ENCODE measurements around the gene ITGB7. TPM values are rescaled to one million over a fixed set of nuclear protein-coding genes. Genes with fewer than 3 reads are reported as not detected.

Gene ITGB7, protein sequence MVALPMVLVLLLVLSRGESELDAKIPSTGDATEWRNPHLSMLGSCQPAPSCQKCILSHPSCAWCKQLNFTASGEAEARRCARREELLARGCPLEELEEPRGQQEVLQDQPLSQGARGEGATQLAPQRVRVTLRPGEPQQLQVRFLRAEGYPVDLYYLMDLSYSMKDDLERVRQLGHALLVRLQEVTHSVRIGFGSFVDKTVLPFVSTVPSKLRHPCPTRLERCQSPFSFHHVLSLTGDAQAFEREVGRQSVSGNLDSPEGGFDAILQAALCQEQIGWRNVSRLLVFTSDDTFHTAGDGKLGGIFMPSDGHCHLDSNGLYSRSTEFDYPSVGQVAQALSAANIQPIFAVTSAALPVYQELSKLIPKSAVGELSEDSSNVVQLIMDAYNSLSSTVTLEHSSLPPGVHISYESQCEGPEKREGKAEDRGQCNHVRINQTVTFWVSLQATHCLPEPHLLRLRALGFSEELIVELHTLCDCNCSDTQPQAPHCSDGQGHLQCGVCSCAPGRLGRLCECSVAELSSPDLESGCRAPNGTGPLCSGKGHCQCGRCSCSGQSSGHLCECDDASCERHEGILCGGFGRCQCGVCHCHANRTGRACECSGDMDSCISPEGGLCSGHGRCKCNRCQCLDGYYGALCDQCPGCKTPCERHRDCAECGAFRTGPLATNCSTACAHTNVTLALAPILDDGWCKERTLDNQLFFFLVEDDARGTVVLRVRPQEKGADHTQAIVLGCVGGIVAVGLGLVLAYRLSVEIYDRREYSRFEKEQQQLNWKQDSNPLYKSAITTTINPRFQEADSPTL
- polyA plus RNA-seq (ENCODE audit: insufficient read length in 3 of 3): 1 to 10 TPM; 1.4 to 2.3 (median 1.5) TPM
- long read RNA-seq, donor 1: 0 reads
- long read RNA-seq, donor 2: 0 reads
- long read RNA-seq, donor 3: 0 reads
- long read RNA-seq, donor 4: 0 reads
- long read RNA-seq, donor 5: 0 reads
- long read RNA-seq, donor 6, partial matches to known transcripts: 0 of 1 reads
- long read RNA-seq, donor 6, other reads (novel, unspliced or antisense): 0 of 1 reads
- long read RNA-seq, donor 7: 0 reads
- long read RNA-seq, donor 8: 0 reads
- long read RNA-seq, donor 9: 0 reads
- long read RNA-seq, donor 10: 0 reads
- long read RNA-seq, donor 11: 0 reads
- long read RNA-seq, donor 12: 0 reads
- long read RNA-seq, donor 13: 0 reads
- long read RNA-seq, donor 14: 0 reads
- long read RNA-seq, donor 15, partial matches to known transcripts: 0 of 1 reads
- long read RNA-seq, donor 15, other reads (novel, unspliced or antisense): 0 of 1 reads
- long read RNA-seq, donor 16: 0 reads

DNA sequence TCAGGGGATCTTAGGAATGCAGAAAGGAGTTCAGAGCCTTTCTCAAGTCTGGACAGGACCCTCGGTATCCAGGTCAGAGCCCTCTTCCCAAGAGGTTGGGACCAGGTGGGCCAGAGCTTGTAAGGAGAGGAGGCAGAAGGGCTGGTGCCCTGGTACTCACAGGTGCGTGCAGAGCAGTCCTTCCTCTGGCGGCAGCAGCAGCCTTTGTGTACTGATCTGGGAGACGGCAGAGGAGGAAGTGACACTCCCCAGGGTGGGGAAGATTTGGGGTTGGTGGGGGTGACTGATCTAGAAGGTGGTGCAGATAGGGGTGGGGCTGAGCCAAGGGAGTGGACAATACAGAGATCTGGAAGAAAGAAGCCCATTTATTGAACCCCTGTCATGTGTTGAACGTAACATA is at the start of gene ITGB7:
TSS of gene ITGB7 (minus strand) at position 210 of the 400 bp plus-strand sequence. CDS start 6,808 bp downstream, outside the sequence.
- DNase-seq (ENCODE audit: extremely low read depth in 1 of 11, low read depth in 9 of 11, low spot score in 4 of 11): no peak

DNA sequence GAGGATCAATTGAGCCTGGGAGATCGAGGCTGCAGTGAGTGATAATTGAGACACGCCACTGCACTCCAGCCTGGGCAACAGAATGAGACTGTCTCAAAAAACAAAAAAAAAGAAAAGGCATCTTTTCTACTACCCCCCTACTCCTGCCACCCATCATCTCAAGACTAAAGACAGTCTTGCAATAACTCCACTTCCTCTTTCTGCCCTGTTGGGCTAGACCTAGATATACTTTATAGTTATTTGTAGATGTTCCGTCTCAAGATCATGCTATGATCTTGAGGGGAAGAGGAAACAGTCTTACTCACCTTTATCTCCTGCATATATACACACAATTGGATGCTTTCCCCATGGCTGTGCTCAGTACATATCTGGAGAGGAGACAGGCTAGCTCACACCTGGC is 48.9 kb upstream of the ITGB7 start:
- no peak for DNase-seq (ENCODE audit: extremely low read depth in 1 of 11, low read depth in 9 of 11, low spot score in 4 of 11)

DNA sequence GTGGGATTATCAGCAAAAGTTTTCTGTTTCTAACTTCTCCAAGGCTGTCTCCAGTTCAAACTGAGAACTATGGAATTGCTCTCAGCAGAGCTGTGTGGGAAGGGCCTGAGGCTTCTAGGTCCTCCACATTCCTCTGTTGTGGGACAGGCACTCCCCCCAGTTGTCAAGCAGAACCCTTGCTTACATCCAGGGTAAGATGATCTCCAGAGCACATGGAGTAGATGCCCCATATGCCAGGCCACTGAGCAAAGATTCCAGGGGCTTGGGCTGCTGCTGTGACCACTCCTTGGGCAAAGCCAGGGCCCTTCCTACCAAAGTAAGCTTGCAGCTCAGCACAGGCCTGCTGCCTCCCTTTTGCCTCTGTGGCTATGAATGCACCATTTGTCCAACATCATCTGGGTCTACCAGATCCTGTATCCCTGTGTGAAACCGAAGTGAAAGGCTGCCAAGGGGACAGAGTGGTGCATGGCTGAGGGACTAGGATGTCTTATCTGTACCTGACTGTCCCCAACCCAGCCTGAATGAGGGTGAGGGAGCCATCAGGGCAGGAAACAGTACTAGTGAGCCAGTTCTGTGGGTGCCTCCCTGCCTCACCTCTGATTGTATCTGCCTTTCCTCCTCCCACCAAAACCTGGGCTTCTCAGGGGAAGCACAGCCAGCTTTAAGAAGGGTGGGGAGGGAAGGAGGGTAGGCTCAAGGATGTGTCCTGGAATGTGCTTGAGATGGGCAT is 47.9 kb upstream of the ITGB7 start:
- no peak for DNase-seq (ENCODE audit: extremely low read depth in 1 of 11, low read depth in 9 of 11, low spot score in 4 of 11)

DNA sequence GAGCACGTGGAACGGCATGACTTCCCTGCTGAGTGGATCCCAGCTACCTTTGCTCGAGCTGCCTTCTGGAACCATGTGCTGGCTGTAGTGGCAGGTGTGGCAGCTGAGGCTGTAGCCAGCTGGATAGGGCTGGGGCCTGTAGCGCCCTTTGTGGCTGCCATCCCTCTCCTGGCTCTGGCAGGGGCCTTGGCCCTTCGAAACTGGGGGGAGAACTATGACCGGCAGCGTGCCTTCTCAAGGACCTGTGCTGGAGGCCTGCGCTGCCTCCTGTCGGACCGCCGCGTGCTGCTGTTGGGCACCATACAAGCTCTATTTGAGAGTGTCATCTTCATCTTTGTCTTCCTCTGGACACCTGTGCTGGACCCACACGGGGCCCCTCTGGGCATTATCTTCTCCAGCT is 46.2 kb upstream of the ITGB7 start:
- no peak for DNase-seq (ENCODE audit: extremely low read depth in 1 of 11, low read depth in 9 of 11, low spot score in 4 of 11)

- DNase-seq (ENCODE audit: extremely low read depth in 1 of 11, low read depth in 9 of 11, low spot score in 4 of 11): no peak
Measured at GRCh38 chr12:53252349-53252916, 45.4 kb upstream of the ITGB7 start.

DNA sequence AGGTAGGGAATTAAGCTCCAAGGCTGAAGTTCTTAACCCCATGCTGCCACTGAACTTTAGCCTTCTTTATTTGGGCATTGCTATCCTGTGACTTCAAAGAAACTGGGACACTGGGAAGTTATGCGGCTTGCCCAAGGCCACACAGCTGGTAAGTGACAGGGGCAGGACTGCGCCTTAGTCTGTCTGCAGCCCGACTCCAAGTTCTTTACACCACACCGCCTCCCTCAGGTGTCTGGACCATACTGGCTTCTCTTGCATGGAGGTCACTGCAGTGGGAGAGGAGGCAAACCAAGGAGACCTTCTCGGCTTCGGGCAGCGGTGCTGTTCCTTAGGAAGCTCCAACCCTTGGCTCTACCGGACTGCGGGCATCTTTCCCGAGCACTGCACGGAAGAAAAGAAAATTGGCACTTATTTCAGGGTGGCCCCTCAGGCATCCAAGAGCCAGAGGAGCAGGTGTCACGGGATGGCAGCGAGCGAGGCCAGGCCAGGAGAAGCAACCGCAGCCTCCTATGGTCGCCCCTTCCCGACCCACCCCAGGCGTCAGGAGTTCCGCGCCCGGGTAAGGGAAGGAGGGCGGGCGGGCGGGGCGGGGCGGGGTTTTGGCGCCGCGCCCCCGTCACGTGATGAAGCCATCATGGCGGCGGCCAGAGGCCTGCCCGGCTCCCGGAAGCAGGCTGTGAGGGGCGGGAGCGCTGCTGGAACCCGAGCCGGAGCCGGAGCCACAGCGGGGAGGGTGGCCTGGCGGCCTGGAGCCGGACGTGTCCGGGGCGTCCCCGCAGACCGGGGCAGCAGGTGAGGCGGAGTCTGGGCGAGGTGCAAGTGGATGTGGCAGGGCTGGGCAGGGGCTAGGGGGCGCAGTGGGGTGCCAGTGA is 44.7 kb upstream of the ITGB7 start:
- peak in 6 of 11 donors; percentile 70 to 75 (median 72) for DNase-seq (ENCODE audit: extremely low read depth in 1 of 11, low read depth in 9 of 11, low spot score in 4 of 11)

- no peak for DNase-seq (ENCODE audit: extremely low read depth in 1 of 11, low read depth in 9 of 11, low spot score in 4 of 11)
Measured at GRCh38 chr12:53245286-53245685, 38.2 kb upstream of the ITGB7 start.

- no peak for DNase-seq (ENCODE audit: extremely low read depth in 1 of 11, low read depth in 9 of 11, low spot score in 4 of 11)
Measured at GRCh38 chr12:53244337-53244736, 37.3 kb upstream of the ITGB7 start.

GRCh38 chr12:53241623-53242412 is 34.8 kb upstream of the ITGB7 start:
- DNase-seq (ENCODE audit: extremely low read depth in 1 of 11, low read depth in 9 of 11, low spot score in 4 of 11): no peak

DNA sequence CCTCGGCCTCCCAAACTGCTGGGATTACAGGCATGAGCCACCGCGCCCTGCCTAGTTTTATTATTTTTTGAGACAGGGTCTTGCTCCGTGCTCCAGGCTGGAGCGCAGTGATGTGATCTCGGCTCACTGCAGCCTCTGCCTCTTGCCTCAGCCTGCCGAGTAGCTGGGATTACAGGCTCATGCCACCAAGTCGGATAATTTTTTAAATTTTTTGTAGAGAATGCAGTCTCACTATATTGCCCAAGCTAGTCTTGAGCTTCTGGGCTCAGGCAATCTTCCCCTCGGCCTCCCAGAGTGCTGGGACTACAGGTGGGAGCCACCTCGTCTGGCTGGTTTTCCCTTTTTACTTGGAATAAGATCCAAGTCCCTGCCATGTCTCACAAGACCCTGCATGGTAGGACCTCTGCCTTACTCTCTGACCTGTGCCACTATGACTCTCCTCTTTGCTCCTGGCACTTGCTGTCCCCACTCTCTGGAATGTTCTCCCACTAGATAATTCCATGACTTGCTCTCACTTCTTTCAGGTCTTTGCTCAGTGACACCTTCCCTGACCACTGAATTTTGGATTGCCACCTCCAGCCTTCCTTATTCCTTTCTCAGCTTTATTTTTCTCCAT is 32.7 kb upstream of the ITGB7 start:
- no peak for DNase-seq (ENCODE audit: extremely low read depth in 1 of 11, low read depth in 9 of 11, low spot score in 4 of 11)

- no peak for DNase-seq (ENCODE audit: extremely low read depth in 1 of 11, low read depth in 9 of 11, low spot score in 4 of 11)
Measured at GRCh38 chr12:53236443-53237111, 29.5 kb upstream of the ITGB7 start.

DNA sequence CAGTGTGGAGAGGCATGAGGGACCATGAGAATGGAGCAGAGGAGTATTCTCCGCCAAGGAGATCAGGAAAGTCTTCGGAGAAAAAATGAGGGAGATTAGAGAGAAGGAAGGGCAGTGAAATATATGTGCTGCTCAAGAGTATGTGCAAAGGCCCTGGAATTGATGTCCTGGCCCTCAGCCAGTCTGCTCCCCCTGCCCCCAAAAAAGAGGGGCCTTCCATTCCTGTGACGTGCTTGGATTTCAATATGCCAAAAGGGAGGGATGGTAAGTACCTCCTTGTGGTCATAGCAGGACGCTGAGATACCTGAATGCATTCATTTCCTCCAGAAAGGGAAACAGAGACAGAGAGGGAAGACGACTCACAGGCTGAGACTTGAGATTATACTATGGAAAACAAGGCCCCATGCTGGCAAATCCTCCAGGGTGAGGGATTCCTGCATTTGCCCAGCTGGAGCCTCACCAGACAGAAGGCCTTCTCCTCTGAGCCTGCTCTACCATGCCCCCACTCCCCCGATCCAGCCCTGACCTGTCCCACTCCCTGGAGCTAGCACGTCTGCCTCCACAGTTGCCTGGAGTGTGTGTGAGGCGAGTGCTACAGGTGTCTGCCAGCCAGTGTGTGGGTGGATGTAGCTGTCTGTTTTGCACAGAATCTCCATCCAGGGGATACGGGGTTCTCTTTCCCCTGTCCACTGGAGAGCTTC is 28.8 kb upstream of the ITGB7 start:
- no peak for DNase-seq (ENCODE audit: extremely low read depth in 1 of 11, low read depth in 9 of 11, low spot score in 4 of 11)

GRCh38 chr12:53235164-53235563 is 28.1 kb upstream of the ITGB7 start:
- DNase-seq (ENCODE audit: extremely low read depth in 1 of 11, low read depth in 9 of 11, low spot score in 4 of 11): no peak

DNA sequence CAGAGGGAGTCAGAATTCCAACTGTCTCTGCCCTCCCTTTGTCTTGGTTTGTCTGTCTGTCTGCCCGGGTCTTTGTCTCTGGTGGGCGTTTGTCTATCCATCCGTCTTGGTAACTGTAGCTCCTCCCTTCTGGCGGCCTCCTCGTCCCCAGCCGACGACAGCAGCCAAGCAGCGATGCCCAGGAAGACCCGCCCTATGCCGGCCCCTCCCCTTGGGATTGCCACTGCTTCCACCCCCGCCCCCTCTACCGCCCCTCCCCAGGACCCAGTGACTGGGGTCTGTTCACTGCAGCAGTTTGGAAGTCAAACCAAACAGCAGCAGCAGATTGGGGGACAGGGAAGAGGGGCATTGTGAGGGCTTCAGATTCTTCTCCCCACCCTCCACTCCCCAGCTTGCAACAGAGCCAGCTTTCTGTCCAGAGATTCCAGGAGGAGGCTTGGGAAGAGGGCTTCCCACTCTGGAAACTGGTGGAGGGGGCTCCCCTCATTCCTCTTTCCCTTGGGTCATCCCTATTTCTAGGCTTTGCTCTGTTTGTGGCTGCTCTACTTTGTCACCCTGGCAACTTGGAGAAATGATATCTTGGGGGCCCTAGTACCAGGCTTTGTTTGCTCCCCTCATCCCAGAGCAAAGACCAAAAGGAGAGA is 27.3 kb upstream of the ITGB7 start:
- DNase-seq (ENCODE audit: extremely low read depth in 1 of 11, low read depth in 9 of 11, low spot score in 4 of 11): no peak

DNA sequence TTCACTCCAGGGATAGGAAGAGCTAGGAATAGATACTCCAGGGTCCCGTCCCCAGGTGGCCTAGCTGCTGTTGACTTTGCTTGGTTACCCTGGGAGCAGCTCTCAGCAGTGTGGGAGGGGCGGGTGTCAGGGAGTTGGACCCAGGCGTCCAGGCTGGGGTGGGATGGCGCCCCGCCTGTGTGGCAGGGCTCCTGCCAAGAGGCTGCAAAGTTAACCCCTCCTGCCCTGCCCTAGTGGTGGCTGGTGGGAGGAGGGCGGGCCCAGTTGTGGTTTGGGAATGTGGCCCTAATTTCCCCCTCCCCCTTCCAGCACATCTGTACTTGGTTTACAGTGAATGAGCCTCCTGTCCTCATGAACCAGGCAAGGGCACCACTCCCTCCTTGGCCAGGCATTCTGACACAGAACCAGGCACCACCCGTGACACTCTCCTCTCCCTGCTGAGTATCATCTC is 26.6 kb upstream of the ITGB7 start:
- DNase-seq (ENCODE audit: extremely low read depth in 1 of 11, low read depth in 9 of 11, low spot score in 4 of 11): no peak
